Type B pancreatic cell (in vitro differentiated cells): ENCODE data around the gene HEY2. TPM values are rescaled to one million over a fixed set of nuclear protein-coding genes. Genes with fewer than 3 reads are reported as not detected.

Source experiments
- DNase-seq: peaks from one replicate; pipeline ENCODE4 v3.0.0; 2021; ENCODE audit warnings: mixed read lengths; ENCODE audit not compliant: unreplicated experiment; ENCODE audit errors: extremely low spot score
- H3K27ac Mint-ChIP-seq: 2 replicates; pipeline ENCODE4 v1.8.0; 2021; ENCODE audit warnings: mild to moderate bottlenecking, mixed read lengths
- H3K27me3 Mint-ChIP-seq: 2 replicates; pipeline ENCODE4 v1.8.0; 2021; ENCODE audit warnings: mixed read lengths
- H3K36me3 Mint-ChIP-seq: 2 replicates; pipeline ENCODE4 v1.8.0; 2021; ENCODE audit warnings: mixed read lengths
- H3K4me1 Mint-ChIP-seq: one replicate; pipeline ENCODE4 v1.8.0; 2021; ENCODE audit warnings: mixed read lengths; ENCODE audit not compliant: unreplicated experiment
- H3K4me3 Mint-ChIP-seq: 2 replicates; pipeline ENCODE4 v1.8.0; 2021; ENCODE audit warnings: mild to moderate bottlenecking, mixed read lengths
- H3K9me3 Mint-ChIP-seq: 2 replicates; pipeline ENCODE4 v1.8.0; 2021; ENCODE audit warnings: mixed read lengths
- total RNA-seq: library from RNA; stranded (reverse); gene quantifications from 2 replicates; pipeline ENCODE4 v1.2.1, GENCODE V29; 2021; ENCODE audit warnings: low replicate concordance
- TF ChIP-seq, protein P1 (sequence below): fragments of 200-600 bp; sonication (generic); conservative IDR thresholded peaks from 2 replicates; pipeline ENCODE4 v1.5.0; 2021; ENCODE audit warnings: antibody characterized with exemption, mild to moderate bottlenecking

The HEY2 gene
- total RNA-seq, 1 donor from 2014 or later, result 10.0 TPM

DNA sequence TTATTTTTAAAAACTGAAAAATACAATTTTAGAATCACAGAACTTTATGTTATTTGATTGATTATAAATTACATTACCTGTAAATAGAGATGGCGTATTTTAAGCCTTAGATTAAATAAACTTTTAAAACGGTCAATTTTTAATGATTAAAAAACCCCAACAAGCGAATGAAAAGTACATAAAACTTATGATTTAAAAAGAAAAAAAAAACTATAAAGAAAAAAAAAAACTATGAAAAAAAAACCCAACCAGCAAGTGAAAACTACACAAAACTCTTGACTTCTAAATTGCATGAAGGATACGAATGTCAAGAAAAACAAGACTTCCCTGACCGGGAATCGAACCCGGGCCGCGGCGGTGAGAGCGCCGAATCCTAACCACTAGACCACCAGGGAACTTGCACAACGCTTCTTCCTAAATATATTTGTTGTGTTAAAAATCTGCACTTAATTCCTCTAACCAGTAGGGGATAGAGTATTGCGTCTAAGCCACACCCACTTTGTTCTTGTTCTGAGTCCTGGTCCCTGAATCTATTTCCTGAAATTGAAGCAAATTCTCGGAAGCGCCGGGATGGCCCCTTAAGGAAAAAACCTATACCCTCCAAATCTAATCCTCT is 30.6 kb downstream of the HEY2 start:
- H3K9me3 Mint-ChIP-seq, result no peaks in the 10 kb centered on the region
- peak; percentile 90 for DNase-seq
- no peak overlapping the region for H3K27ac Mint-ChIP-seq
- no peaks in the 10 kb centered on the region for H3K36me3 Mint-ChIP-seq
- no peak overlapping the region for H3K4me3 Mint-ChIP-seq
- TF ChIP-seq, protein P1, sequence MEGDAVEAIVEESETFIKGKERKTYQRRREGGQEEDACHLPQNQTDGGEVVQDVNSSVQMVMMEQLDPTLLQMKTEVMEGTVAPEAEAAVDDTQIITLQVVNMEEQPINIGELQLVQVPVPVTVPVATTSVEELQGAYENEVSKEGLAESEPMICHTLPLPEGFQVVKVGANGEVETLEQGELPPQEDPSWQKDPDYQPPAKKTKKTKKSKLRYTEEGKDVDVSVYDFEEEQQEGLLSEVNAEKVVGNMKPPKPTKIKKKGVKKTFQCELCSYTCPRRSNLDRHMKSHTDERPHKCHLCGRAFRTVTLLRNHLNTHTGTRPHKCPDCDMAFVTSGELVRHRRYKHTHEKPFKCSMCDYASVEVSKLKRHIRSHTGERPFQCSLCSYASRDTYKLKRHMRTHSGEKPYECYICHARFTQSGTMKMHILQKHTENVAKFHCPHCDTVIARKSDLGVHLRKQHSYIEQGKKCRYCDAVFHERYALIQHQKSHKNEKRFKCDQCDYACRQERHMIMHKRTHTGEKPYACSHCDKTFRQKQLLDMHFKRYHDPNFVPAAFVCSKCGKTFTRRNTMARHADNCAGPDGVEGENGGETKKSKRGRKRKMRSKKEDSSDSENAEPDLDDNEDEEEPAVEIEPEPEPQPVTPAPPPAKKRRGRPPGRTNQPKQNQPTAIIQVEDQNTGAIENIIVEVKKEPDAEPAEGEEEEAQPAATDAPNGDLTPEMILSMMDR, result peak; percentile 62
- H3K4me1 Mint-ChIP-seq, result peaks cover 13% of the 10 kb centered on the region
- peaks cover 3% of the 10 kb centered on the region for H3K27me3 Mint-ChIP-seq

DNA sequence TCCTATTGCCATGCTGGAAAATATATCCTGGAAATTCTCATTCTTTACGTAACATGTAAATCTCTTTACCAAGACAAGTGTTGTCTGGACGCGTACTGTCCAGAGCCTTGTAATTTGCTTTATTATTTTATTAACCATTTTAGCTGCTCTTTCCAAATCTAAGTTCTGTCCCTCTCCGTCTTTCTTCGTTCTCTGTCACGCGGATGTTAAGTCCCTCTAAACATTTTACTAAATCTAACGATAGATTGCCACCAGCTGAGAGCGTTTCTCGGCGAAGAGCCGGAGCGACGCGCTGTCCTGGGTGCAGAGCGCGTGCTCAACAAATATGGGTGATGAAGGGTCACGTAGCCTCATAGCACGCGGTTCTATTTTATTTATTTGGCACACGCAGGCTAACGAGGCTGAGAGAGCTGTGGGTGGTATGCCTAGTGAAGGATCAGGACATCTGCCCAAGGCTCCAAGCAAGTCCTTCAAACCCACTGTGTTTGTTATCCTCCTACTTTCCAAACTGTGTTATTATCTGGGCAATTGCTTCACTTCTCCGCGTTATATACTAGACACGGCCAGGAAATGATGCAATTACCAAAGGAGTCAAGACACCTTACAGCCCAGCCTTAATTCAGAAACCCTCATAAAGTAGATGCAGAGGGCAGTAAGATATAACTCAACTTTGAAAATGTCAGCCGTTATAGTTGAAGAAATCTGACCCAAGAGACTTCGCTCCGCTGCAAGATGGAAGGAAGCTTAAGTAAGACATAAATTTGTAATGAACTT is 31.3 kb downstream of the HEY2 start:
- peaks cover 11% of the 10 kb centered on the region for H3K4me1 Mint-ChIP-seq
- H3K36me3 Mint-ChIP-seq, result no peaks in the 10 kb centered on the region
- TF ChIP-seq, protein P1, result no peak
- H3K4me3 Mint-ChIP-seq, result no peak overlapping the region
- no peak overlapping the region for H3K27ac Mint-ChIP-seq
- no peaks in the 10 kb centered on the region for H3K9me3 Mint-ChIP-seq
- peaks cover 2% of the 10 kb centered on the region for H3K27me3 Mint-ChIP-seq
- DNase-seq, result no peak

DNA sequence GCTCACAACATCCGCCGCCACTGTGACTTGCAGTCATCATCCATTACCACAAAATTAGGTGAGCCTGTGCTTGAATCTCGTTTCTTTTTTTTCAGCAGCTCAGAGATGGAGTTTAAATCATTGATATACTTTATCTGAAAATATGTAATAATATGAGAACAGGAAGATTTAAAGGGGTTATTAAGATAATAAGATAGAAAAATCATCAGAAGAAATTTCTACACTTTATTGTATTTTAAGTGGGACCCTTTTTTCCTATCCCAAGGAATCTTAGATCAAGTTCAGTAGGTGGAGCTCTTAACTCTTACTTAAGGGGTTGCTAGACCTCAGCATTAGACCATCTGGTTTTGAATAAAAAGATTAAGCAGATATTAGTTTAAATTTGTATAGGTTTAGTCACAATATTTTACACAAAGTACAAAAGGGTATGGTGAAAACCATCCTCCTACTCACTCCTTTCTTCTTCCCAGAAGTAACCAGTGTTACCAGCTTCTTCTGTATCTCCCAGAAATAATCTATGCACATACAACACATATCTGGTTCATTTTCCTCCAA is 32.0 kb downstream of the HEY2 start:
- Mint-ChIP-seq H3K9me3 (no peaks in the 10 kb centered on the region), H3K4me3 (no peak overlapping the region), H3K4me1 (peaks cover 9% of the 10 kb centered on the region), H3K27ac (no peak overlapping the region), H3K27me3 (no peaks in the 10 kb centered on the region), H3K36me3 (no peaks in the 10 kb centered on the region)
- DNase-seq, result no peak
- TF ChIP-seq, protein P1, result no peak

DNA sequence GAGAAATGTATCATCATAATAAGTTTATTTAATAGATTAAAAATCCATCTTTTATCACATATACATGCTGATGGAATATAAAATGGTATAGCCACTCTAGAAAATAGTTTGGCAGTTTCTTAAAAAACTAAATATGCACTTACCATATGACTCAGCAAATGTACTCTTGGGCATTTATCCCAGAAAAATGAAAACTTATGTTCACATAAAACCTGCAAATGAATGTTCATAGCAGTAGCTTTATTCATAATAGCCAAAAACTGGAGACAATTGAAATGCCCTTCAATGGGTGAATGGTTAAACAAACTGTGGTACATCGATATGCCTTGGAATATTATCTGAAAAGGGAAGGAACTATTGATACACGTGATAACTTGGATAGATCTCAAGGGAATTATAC is 34.9 kb downstream of the HEY2 start:
- no peaks in the 10 kb centered on the region for H3K36me3 Mint-ChIP-seq
- H3K27ac Mint-ChIP-seq, result no peak overlapping the region
- H3K9me3 Mint-ChIP-seq, result no peaks in the 10 kb centered on the region
- H3K4me3 Mint-ChIP-seq, result no peak overlapping the region
- peaks cover 2% of the 10 kb centered on the region for H3K4me1 Mint-ChIP-seq
- no peaks in the 10 kb centered on the region for H3K27me3 Mint-ChIP-seq
- TF ChIP-seq, protein P1, result no peak
- no peak for DNase-seq

DNA sequence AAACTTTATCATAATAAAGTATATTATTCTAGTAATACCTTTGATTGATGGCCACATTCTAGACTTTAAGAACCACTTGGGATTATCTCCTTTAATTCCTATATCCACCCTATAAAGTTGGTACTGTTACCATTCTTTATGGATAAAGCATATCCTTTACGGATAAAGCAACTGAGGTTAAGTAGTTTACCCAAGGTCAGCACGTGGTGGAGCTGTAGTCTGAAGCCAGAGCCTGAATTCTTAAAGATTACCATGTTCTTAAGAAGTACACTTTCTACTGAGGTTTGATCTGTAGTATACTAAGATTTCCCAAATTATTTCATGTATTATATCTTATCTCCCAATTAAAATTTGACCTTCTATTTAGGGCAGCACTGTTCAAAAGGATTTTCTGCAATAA is 38.4 kb downstream of the HEY2 start:
- H3K27ac Mint-ChIP-seq, result peak overlapping the region; percentile 20
- no peaks in the 10 kb centered on the region for H3K27me3 Mint-ChIP-seq
- no peak overlapping the region for H3K4me3 Mint-ChIP-seq
- H3K36me3 Mint-ChIP-seq, result no peaks in the 10 kb centered on the region
- TF ChIP-seq, protein P1, result peak; percentile 20
- peaks cover 13% of the 10 kb centered on the region for H3K4me1 Mint-ChIP-seq
- no peaks in the 10 kb centered on the region for H3K9me3 Mint-ChIP-seq
- DNase-seq, result no peak
